Stimulated activated CD4-positive, alpha-beta T cell treated with anti-CD3 and anti-CD28 coated beads, Interleukin-1b, Interleukin-23, amount 100 ng/mL, for 48 hours (primary cell): ENCODE results near the gene ATG12.
"Not testable (repeated sequence)": the region's sequence is repeated elsewhere in the genome, so short reads cannot be mapped to it uniquely, and the experiment has no call there.

Experiments
- DNase-seq: peaks from one replicate; pipeline ENCODE4 v3.0.0-alpha.2; 2020

The ATG12 gene

GRCh38 chr5:115841382-115842088 is at the start of gene ATG12, which contains the start of gene AP3S1:
TSS of gene ATG12 (minus strand) at chr5:115841565. CDS start at chr5:115841552, 13 bp downstream.
TSS of gene AP3S1 (plus strand) at chr5:115841935. CDS start at chr5:115842038, 103 bp downstream.
- peak; percentile 92 for DNase-seq

GRCh38 chr5:115888027-115888426 is 46.7 kb upstream of the ATG12 start:
- no peak for DNase-seq

GRCh38 chr5:115885208-115885607 is 43.8 kb upstream of the ATG12 start:
- not testable (repeated sequence) for DNase-seq

GRCh38 chr5:115884704-115885103 is 43.3 kb upstream of the ATG12 start:
- DNase-seq: no peak

DNA sequence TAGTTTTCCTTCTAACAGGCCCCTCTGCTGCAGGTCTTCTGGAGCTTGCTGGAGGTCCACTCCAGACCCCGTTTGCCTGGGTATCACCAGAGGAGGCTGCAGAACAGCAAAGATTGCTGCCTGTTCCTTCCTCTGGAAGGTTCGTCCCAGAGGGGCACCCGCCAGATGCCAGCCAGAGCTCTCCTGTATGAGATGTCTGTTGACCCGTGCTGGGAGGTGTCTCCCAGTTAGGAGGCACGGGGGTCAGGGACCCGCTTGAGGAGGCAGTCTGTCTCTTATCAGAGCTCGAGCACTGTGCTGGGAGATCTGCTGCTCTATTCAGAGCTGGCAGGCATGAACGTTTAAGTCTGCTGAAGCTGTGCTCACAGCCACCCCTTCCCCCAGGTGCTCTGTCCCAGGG is 41.1 kb upstream of the ATG12 start:
- DNase-seq: not testable (repeated sequence)

DNA sequence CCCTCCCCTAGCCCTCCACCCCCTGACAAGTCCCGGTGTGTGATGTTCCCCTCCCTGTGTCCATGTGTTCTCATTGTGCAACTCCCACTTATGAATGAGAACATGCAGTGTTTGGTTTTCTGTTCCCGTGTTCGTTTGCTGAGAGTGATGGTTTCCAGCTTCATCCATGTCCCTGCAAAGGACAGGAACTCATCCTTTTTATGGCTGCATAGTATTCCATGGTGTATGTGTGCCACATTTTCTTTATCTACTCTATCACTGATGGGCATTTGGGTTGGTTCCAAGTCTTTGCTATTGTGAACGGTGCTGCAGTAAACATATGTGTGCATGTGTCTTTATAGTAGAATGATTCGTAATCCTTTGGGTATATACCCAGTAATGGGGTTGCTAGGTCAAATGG is 36.0 kb upstream of the ATG12 start:
- not testable (repeated sequence) for DNase-seq

DNA sequence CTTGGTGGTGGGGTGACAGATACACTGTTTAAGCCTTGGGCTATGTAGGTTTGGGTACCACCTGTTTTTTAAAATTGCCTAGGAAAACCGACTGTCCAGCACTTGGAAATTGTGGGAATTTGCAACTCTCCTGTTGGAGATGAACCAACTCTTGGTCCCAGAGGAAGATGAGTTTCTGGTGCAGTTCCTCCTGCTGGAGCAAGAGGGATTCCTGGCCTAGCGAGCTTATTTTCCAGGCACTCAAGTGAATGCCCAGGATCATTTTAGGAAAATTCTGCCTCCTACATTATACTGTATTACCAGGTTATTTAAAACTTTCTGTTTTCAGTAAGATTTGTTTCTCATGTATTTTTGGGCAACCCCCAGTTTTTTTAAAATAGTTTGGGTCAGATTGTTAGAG is 34.1 kb upstream of the ATG12 start:
- no peak for DNase-seq

GRCh38 chr5:115873392-115873791 is 32.0 kb upstream of the ATG12 start:
- no peak for DNase-seq

DNA sequence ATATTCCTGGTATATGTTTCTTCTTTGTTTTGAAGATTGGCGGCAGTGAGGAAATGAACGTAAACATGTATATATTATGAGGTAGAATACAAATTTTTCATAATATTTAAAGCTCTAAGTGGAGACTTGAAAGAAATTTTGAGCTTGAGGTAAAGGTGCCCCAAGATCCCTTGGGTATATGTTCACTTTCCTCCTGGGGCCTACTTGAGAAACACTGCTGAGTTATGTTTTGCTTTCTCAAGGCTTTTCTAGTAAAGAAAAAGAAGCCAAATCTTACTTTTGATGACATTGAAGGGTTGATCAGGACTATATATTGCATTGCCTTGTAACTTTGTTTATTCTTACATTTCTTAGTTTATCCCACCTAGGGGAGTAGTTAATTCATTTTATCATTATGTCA is 31.1 kb upstream of the ATG12 start:
- DNase-seq: no peak

- no peak for DNase-seq
Measured at GRCh38 chr5:115869256-115869795, 28.0 kb upstream of the ATG12 start.

DNA sequence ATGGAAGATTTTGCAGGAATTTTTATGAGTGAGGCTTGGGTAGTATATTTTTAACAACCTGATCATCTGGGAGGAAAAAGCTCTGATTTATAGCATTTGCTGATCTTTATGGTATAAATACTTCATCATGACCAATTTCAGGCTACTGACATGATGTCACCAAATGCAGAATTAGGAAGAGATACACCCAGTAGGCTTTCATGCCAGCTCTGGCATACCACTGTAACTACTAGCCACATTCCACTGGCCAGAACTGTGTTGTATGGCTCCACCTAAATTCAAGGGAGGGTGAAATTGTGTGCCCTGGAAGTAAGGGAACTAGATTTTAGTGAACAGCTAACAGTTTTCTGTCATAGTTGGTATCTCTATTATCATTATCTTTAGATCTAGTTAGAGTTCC is 18.0 kb upstream of the ATG12 start:
- DNase-seq: no peak

DNA sequence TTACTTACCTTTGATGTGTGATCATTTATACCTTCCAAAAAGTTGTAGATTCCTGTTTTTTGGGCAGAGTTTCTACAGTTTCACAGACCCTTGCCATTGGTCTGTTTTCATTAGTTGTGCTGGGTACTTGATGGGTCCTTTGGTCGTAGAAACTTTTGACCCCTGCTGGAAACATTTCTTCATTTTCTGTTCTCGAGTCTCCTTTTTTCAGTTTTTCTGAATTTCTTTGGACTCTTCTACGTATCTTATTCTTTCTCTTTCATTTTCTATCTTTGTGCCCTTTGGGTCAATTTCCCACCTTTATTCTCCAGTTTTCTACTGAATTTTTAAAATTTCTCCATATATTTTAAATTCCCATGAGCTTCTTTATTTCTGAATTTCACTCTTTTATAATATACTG is 17.0 kb upstream of the ATG12 start:
- no peak for DNase-seq

- no peak for DNase-seq
Measured at GRCh38 chr5:115857626-115858349, 16.4 kb upstream of the ATG12 start.

- no peak for DNase-seq
Measured at GRCh38 chr5:115857057-115857479, 15.7 kb upstream of the ATG12 start.

DNA sequence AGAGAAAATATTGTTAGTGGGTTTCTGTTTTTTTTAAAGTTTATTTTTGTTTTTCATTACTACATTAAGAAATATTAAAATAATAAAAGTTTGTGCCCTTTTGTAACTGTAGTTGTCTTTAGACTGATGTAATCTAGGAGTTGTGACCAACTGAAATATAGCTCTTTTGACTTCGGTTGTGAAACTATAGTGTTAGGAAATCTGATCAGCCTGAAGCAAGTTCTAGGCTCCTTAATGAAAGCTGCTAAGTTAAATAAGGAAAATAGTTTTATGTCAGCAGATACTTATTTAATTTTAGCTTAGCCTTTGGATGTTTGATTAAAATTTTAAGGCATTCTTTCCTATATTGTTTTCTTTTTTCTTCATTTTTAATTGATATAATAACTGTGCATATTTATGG is 14.6 kb upstream of the ATG12 start:
- DNase-seq: no peak

DNA sequence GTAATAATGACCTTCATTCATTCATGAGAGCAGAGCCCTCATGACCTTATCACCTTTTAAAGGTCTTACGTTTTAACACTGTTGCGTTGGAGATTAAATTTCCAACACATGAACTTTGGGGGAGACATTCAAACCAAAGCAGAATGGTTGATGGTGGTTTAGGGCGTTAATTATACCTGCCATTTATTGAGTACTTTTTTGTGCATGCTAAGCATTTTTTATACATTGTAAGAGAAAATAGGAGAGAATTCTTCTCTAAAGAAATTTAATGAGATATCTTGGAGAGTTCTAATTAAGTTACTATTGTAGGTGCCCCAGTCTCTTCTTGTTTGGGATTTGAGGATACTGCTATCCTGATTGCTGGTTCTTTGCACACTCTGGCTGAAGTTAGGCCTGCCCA is 12.8 kb upstream of the ATG12 start:
- DNase-seq: no peak

DNA sequence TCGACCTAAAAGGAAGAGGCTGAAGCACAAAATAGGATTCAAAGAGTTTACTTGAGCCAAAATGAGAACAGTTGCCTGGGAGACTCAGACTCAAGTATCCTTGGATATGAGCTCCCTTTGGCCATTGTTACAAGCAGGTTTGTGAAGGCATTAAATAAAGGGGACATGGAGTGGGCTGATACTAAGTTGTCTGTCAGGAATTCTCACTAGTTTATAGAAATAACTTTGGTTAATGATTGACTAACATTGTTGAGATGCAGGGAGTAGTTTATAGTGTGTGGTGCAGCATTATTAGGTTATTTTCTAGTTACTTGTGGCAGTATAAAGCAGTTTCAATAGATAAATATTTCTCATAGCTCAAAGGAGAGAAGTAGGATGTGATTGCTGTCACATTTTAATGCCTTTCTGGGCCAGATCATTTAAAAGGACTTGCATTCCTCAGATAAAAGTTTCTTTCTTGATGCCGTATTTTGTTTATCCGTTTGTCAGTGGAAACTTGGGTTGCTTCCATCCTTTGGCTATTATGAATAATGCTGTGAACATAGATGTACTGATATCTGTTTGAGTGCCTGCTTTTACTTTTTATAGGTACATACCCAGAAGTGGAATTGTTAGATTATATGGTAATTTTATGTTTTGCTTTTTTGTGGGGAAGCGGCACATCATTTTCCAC is 9.5 kb upstream of the ATG12 start:
- no peak for DNase-seq

DNA sequence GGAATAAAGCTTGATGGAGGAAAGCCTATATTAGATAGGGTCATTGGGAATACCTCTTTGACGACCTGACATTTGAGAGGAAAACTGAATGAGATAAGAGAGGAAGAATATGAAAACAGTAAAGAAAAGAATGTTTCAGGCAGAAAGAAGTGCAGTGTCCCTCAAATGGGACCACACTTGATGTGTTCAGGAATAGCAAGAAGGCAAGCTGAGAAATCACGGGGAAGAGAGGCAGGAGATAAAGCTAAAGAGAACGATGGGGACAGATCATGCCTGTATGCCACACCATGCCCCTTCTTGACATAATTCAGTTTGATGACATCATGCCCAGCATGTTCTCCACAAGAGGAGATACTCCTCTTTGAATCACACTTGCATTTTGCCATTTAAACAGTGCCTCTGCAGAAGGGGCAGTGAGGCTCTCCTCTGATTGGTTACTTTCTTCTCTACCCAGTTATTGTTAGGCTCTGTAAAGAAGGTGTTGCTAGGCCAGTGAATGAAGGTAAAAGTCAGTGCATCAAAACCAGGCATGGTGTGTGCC is 8.0 kb upstream of the ATG12 start:
- DNase-seq: no peak

GRCh38 chr5:115847290-115847689 is 5.9 kb upstream of the ATG12 start:
- no peak for DNase-seq

- no peak for DNase-seq
Measured at GRCh38 chr5:115844321-115844817, 3.0 kb upstream of the ATG12 start.

GRCh38 chr5:115843444-115844130 is 2.2 kb upstream of the ATG12 start:
- no peak for DNase-seq

- no peak for DNase-seq
Measured at GRCh38 chr5:115842952-115843351, 1.6 kb upstream of the ATG12 start.
